GM12891 (cell line): ENCODE results near the gene PORCN.

ENCODE experiments used
- POLR2A ChIP-seq: IDR thresholded peaks from 2 replicates; pipeline ENCODE4 v1.6.1; 2011; ENCODE audit warnings: low read depth, low read length, control low read depth
- POLR2AphosphoS5 ChIP-seq: IDR thresholded peaks from 2 replicates; pipeline ENCODE4 v1.6.1; 2011; ENCODE audit warnings: low read depth, low read length, control low read depth

DNA sequence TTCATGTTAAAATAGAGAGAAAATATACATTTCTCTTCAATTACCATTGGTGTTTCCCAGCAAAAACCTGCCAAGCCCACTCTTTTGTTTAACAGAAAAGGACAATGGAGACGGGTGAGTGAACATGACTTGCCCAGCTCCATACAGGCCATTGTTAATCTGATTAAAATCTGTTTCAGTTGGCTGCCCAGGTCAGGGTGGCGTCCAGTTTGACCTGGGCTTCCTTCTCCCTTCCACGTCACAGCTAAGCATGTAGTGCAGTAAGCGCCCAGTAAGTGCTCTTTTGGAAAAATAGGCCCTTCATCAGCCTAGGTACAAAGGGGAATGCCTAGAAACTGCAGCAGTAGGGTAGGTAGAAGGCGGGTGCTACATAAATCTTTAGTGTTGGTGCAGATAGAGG lies 1.5 kb upstream of the PORCN start:
- no peak for TF ChIP-seq POLR2AphosphoS5
- TF ChIP-seq POLR2A: no peak
